Parathyroid adenoma (tissue), 2 donors: ENCODE results near the gene RBP4.

Experiments used
- H2AFZ ChIP-seq: fragments of 300-600 bp; sonication (generic); one replicate; pipeline ENCODE4 v1.7.0; 2017; ENCODE audit warnings: antibody characterized with exemption, mild to moderate bottlenecking
- H3K27ac ChIP-seq: fragments of 300-600 bp; sonication (generic); one replicate; pipeline ENCODE4 v1.7.0; 2017
- H3K27me3 ChIP-seq: fragments of 300-600 bp; sonication (generic); one replicate; pipeline ENCODE4 v1.7.0; 2017; ENCODE audit warnings: low read length; ENCODE audit not compliant: control insufficient read depth, insufficient read depth
- H3K36me3 ChIP-seq: fragments of 300-600 bp; sonication (generic); one replicate; pipeline ENCODE4 v1.7.0; 2017; ENCODE audit warnings: low read length; ENCODE audit not compliant: control insufficient read depth, insufficient read depth
- H3K4me1 ChIP-seq: fragments of 300-600 bp; sonication (generic); one replicate; pipeline ENCODE4 v1.7.0; 2017; ENCODE audit warnings: control low read depth
- H3K4me2 ChIP-seq: fragments of 300-600 bp; sonication (generic); one replicate; pipeline ENCODE4 v1.7.0; 2017; ENCODE audit warnings: low read length
- H3K4me3 ChIP-seq: fragments of 300-600 bp; sonication (generic); one replicate; pipeline ENCODE4 v1.7.0; 2017; ENCODE audit warnings: low read depth, low read length
- H3K79me2 ChIP-seq: fragments of 300-600 bp; sonication (generic); one replicate; pipeline ENCODE4 v1.7.0; 2017; ENCODE audit warnings: control low read depth
- H3K9ac ChIP-seq: fragments of 300-600 bp; sonication (generic); one replicate; pipeline ENCODE4 v1.7.0; 2017; ENCODE audit warnings: mild to moderate bottlenecking
- H3K9me3 ChIP-seq: fragments of 300-600 bp; sonication (generic); one replicate; pipeline ENCODE4 v1.7.0; 2017; ENCODE audit warnings: low read length; ENCODE audit not compliant: control insufficient read depth
- TF ChIP-seq, protein P1 (sequence below): fragments of 300-600 bp; sonication (generic); IDR thresholded peaks from one replicate; pipeline ENCODE4 v1.7.0; 2017; ENCODE audit warnings: antibody characterized with exemption, mild to moderate bottlenecking
- donor health status: primary hyperparathyroidism.

RBP4 gene

DNA sequence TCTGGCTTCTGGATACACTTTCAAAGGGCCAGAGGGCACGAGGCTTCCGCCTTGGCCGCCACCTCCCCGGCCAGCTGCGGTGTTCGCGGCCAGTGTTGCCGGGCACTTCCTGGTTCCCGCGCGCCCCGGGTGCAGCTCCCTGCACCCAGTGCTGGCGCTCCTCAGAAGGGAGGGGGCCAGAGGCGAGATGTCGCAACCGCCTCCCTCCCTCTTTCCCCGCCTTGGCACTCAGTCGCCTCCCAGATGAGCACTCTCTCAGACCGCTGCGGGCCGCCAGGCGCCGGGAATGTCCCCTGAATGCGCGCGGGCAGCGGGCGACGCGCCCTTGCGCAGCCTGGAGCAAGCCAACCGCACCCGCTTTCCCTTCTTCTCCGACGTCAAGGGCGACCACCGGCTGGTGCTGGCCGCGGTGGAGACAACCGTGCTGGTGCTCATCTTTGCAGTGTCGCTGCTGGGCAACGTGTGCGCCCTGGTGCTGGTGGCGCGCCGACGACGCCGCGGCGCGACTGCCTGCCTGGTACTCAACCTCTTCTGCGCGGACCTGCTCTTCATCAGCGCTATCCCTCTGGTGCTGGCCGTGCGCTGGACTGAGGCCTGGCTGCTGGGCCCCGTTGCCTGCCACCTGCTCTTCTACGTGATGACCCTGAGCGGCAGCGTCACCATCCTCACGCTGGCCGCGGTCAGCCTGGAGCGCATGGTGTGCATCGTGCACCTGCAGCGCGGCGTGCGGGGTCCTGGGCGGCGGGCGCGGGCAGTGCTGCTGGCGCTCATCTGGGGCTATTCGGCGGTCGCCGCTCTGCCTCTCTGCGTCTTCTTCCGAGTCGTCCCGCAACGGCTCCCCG, 34.4 kb downstream of the RBP4 start, which contains the start of gene FFAR4:
FFAR4 (plus strand) TSS at position 231 of the 842 bp plus-strand sequence; CDS start at position 287, 56 bp downstream.
- Histone ChIP-seq H3K79me2 (no peaks in the 10 kb centered on the region), H3K4me3 (no peak within 1 kb of the TSS), H3K27ac (no peak within 1 kb of the TSS), H3K36me3 (no peaks in the 10 kb centered on the region), H3K9ac (no peak within 1 kb of the TSS), H3K4me2 (no peak within 1 kb of the TSS), H3K9me3 (no peaks in the 10 kb centered on the region), H2AFZ (peak within 1 kb of the TSS; percentile 28), H3K27me3 (no peaks in the 10 kb centered on the region), H3K4me1 (no peaks in the 10 kb centered on the region)
- TF ChIP-seq, protein P1, sequence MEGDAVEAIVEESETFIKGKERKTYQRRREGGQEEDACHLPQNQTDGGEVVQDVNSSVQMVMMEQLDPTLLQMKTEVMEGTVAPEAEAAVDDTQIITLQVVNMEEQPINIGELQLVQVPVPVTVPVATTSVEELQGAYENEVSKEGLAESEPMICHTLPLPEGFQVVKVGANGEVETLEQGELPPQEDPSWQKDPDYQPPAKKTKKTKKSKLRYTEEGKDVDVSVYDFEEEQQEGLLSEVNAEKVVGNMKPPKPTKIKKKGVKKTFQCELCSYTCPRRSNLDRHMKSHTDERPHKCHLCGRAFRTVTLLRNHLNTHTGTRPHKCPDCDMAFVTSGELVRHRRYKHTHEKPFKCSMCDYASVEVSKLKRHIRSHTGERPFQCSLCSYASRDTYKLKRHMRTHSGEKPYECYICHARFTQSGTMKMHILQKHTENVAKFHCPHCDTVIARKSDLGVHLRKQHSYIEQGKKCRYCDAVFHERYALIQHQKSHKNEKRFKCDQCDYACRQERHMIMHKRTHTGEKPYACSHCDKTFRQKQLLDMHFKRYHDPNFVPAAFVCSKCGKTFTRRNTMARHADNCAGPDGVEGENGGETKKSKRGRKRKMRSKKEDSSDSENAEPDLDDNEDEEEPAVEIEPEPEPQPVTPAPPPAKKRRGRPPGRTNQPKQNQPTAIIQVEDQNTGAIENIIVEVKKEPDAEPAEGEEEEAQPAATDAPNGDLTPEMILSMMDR = no peak

DNA sequence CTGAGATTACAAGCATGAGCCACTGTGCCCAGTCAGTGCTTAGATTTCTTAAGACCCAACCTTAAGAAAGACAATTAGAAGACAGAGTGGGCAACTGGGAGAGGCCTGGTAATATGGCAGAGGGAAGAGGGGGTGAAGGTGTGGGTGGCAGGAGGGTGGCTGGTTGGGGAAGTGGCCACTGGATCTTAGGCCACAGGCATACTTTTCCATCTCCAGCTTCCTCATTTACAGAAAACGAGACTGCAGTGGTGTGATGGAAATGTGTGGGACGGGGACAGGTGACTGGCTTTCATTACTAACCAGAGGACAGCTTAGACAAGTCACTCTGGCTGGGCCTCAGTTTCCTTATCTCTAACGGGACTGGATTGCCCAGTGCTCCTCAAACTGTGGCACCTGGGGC, 35.6 kb downstream of the RBP4 start:
- no peak overlapping the region for H3K4me3 ChIP-seq

DNA sequence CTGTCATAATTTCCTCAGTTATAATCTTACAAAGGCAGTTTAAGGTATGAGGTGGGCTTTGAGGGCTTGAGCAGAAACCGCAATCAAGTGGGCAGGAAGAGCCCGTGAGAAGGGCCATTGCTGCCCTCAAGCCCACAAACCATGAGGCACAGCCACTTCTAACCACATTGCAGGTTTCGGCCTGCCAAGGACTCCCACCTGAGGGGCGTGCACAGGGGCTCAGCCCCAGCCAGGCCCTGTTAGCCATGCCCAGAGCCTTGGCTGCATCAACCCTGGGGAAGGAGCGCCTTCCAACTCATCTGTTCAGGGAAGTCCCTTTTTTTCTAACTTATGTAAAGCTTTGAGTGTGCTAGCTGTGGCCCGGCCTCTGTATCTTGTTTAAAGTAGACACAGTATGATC, 40.5 kb downstream of the RBP4 start:
- H3K9ac ChIP-seq = no peak overlapping the region
- no peak overlapping the region for H3K4me2 ChIP-seq
- TF ChIP-seq, protein P1 = no peak
- no peak overlapping the region for H3K4me3 ChIP-seq
- H2AFZ ChIP-seq = no peak overlapping the region
- H3K9me3 ChIP-seq = no peaks in the 10 kb centered on the region
- H3K27ac ChIP-seq = no peak overlapping the region
- H3K79me2 ChIP-seq = no peaks in the 10 kb centered on the region
- H3K27me3 ChIP-seq = no peaks in the 10 kb centered on the region
- no peaks in the 10 kb centered on the region for H3K36me3 ChIP-seq
- no peaks in the 10 kb centered on the region for H3K4me1 ChIP-seq

More for the DNA sequence above, 35.6 kb downstream of the RBP4 start:
- Histone ChIP-seq H3K79me2 (no peaks in the 10 kb centered on the region), H3K27me3 (no peaks in the 10 kb centered on the region), H3K9ac (no peak overlapping the region), H3K9me3 (no peaks in the 10 kb centered on the region), H3K4me1 (no peaks in the 10 kb centered on the region), H3K27ac (no peak overlapping the region), H2AFZ (no peak overlapping the region), H3K36me3 (no peaks in the 10 kb centered on the region), H3K4me2 (no peak overlapping the region)
- TF ChIP-seq, protein P1 = no peak

DNA sequence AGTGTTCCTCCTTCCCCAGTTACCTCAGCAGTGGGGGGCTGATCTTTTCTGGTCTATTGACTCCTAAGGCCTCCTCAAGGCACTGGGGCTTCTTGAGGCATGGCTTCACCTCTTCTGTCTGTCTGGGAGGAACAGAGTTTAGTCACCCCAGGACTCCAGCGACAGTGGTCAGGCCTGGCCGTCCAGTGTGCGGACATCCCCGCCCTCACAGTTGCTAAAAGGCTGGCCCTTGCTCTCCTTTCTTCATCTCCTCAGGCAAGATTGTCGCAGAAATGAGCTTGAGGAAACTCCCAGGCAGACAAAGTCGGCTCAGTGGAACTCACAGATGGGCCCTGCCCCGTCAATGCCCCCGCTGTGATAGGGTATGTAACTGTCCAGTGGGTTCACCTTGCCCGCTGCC, 41.5 kb downstream of the RBP4 start:
- Histone ChIP-seq H3K79me2 (no peaks in the 10 kb centered on the region), H3K27ac (no peak overlapping the region), H3K9ac (no peak overlapping the region), H3K4me2 (no peak overlapping the region), H3K27me3 (no peaks in the 10 kb centered on the region), H2AFZ (no peak overlapping the region), H3K9me3 (no peaks in the 10 kb centered on the region), H3K4me3 (no peak overlapping the region), H3K4me1 (no peaks in the 10 kb centered on the region), H3K36me3 (no peaks in the 10 kb centered on the region)
- TF ChIP-seq, protein P1 = no peak
